Fibroblast of peridontal ligament (primary cell): ENCODE measurements around the gene CSNK2B.
"Not testable (repeated sequence)": the region's sequence is repeated elsewhere in the genome, so short reads cannot be mapped to it uniquely, and the experiment has no call there.

ENCODE experiments used
- DNase-seq: peaks from one replicate; pipeline ENCODE4 v3.0.0-alpha.2; 2010; ENCODE audit errors: extremely low read depth

The CSNK2B gene

DNA sequence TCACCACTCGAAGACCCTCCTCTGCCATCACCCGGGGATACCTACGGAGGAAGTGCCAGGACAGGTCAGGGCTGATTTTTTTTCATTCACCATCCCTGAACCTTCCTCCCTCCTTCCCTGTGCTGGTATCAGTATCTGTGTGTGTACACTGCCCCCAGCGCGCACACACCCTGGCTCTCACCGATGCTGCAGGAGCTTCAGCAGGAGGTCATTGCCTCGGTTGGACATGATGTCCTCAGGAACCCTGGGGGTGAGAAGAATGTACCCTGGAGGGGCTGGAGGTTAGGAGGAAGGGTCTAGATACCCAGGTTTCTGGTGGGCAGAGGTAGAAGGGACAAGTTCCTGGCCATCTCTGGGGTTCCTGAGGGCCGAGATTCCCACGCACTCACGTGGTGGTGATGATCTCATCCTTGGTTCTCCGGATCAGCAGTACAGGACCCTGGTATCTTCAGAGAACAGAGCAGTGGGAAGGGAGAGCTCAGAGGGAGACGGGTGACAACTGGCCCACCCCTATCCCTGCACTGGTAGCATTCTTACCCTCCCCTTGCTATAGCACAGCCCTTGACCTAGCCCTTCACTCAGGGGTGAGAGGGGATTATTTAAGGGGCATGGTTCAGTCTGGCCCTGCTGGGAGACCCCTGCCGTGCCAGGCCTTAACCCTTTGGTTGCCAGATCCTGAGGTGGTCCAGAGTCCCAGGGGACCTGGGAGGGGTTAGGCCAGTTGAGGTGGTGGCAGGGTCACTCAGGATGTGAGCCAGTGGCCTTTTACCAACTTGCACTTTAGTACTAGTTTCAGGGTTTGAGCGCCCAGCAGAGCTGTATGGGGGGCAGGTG lies 22.2 kb downstream of the CSNK2B start:
- DNase-seq: no peak

DNA sequence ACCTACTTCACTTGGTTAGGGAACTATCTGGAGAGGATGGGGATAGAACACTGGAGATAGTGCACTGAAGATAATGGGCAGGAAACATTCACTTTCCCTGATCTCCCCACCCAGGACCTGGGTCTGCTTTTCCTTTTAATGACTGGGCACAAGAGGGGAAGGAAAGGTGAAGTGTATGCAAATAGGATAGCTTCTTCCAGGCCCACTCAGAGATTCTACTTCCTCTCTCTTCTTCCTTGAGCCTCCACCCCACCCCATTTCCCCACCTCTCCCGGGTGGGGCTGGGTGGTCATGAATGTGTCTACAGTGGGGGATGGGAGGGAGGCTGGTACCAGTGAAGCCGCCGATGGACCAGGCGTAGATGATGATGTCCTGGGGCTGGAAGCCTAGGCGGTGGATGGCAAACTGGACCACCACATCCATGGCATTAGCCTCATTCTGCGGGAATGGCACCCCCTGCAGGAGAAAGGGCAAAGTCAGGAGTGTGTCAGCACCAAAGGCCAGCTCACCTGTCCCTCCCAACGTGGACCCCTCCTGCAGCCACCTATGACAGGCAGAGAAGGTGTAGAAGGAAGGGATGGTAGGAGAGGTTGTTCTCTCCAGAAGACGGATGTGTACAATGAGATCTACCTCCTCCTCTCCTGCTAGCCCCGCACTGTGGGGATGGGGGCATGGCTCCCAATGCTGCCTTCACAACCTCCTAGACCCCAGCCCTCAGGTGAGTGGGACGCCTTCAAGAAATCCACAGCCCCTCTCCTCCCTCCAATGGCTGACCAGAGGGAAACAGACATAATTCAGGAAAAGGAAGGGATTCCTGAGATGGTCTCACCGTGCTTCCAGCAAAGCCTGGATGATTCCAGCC lies 23.6 kb downstream of the CSNK2B start:
- no peak for DNase-seq

DNA sequence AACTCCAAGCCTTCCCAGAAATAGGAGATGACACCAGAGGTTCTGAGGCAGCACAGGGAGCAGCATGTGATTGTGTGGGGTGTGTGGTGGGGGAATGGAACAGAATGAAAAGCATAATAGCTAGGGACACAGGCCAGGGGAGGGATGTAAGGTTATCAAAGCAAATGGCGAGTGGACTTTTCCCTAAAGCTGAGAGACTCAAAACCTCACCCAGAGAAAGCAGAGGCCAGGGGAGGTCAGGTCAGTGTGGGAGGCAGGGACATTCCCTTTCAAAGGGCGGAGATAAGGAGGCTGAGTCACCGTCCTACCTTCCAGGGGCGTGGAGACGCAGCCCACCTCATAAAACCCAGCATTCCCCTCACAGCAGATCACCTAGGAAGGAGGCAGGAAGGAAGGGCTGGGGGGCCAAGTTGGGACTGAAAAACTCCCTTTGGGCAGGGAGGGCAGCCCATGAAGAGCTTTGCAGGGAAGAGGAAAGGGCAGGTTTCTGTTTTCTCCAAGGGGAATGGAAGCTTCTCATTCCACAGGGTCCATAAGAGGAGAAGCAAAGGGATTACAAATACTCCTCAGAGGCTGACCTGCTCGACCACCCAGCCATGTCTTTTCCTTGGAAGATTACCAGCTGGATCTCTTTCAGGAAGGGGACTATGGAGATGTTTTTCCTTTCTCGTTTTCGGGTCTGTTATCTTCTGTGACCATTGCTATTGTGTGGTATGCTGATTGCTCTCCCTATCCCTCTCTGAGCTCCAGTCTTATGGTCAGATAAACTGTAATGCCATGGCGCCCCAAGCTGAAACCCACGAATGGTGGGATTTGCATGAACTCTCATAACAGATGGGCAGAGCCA lies 24.6 kb downstream of the CSNK2B start:
- no peak for DNase-seq

DNA sequence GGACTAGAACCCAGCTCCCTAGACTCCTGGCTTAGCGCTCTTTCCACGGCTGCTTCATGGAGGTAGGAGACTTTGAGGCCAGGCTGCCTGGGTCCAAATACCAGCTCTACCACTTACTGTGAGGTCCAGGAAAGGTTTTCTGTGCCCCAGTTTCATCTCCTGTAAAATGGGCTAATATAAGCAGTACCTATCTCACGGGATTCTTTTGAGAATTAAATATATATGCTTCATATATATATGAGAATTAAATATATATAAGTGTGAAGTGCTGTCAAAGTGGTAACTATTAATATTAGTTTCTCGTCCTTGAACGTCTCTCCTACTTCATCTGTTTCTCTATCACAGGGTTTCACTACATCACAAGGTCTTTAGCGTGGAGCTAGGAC lies 25.2 kb downstream of the CSNK2B start:
- no peak for DNase-seq

DNA sequence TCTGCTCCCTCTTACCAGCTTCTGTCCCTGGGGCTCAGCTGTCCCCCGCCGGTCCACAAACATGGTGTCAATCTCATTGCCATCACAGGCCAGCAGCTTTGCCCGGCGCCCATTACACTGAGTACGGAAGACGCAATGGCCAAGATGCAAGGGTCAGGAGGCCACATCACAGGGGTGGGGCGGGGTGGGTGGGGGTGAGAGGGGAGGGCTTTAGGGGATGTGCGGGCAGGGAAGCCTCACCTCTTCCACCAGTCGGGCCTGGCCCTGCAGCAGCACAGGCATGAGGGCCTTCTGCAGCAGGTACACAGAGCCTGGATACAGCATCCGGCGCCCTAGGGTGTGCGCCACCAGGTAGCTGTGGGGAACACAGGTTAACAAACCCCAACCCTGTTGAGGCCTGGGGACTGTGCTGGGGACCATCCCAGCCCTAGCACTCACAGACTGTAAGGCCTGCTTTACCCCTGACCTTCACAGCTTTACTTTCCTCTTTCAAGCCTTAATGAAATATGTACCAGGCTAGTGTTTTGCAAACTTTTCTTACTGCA lies 25.8 kb downstream of the CSNK2B start:
- no peak for DNase-seq

DNA sequence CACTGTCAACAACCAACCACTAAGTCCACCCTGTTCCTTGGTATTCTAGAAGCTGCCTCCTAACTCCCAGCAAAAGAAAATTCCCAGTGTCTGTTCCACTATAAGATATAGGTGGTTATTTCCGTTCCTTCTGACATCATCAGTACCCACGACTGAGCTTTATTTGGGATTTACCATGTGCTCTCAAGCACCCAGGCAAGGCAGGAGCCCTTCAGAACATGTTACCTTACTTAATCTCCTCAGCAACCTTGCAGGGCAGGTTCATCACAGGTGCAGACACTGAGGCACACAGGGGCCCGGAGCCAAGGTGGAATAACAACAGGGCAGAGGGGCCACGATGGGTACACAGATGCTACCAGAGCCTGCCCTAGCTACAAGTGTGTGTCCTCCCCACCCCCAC lies 26.5 kb downstream of the CSNK2B start:
- no peak for DNase-seq

DNA sequence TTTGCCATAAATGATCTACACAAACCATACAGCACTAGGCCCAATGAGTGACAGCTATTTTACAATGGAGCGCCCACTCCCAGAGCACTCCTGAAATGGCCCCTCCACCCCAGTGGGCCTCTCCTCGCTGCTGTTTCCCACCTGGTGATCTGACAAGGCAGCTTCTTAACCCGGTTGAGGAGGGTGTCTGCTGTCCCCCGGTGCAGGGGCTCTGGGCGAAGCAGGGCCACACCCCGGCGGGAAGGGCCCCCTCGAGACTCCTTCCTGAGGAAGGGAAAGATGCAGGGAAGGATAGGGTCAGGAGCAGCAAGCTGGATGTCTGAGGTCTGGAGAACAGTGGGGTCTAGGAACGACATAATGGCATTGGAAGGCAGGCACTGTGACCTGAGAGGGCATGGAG lies 27.0 kb downstream of the CSNK2B start:
- DNase-seq: no peak

DNA sequence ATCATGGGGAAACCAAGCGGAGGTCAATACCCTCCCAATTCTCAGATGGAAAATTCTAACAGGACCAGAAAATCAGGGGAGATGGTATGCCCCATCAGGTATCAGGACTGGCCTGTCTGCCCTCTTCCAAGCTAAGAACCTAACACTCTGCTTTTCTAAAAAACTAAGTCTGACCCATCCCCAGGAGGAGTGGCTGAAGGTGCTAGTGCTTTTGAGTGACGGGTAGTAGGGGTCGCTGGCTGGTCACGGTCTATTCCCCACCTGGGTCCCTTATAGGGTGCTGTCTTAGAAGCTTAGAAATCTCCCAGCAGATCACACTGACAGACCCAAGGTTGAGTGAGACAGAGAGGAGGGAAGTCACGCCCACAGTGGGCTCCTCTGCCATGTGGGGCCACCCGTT lies 27.7 kb downstream of the CSNK2B start:
- DNase-seq: no peak

DNA sequence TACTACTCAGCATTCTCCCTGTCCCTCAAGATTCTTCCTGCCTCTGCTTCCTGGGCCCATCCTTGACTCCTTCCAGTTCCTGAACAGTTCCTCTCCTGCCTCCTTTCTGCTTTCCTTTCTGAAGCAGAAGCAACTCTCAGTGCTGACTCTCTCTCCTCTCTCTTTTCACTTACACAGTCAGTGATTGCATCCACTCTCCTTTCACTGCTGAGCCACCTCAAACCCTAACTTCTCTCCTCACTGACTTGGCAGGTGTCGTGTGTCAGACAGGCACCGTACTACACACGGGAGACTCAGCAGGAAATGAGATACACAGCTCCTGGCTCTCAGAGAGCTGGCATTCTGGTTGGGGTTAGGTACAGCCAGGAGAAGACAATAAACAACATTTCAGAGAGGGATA lies 31.7 kb downstream of the CSNK2B start:
- no peak for DNase-seq

DNA sequence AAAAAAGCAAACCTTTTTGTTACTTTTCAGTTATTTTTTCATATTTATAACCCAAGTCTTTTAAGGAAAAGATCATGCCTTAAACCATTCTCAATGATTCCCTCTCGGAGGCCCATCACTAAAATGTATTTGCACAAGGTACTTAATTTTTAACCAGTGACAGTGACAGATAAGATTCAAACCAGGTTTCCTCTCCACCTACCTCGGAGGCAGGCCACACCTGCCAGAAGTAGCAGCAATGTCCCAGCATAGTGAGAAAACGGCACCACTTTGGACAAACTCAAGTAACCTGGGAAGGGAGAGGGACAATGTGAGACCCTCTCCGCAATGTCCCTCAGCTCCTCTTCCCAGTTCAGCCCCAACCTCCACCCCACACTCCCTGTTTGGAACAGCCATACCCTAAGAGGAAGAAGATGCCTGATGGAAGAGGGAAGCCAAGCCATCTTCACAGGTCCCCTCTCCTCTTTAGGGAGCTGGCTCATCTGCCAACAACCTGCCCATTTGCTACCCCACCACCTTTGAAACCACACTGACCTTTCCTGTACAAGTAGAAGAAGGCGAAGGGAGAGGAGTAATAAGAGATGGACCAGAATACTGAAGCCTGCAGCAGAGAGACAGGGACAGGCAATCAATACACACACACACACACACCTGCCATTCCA lies 35.0 kb downstream of the CSNK2B start:
- DNase-seq: no peak

DNA sequence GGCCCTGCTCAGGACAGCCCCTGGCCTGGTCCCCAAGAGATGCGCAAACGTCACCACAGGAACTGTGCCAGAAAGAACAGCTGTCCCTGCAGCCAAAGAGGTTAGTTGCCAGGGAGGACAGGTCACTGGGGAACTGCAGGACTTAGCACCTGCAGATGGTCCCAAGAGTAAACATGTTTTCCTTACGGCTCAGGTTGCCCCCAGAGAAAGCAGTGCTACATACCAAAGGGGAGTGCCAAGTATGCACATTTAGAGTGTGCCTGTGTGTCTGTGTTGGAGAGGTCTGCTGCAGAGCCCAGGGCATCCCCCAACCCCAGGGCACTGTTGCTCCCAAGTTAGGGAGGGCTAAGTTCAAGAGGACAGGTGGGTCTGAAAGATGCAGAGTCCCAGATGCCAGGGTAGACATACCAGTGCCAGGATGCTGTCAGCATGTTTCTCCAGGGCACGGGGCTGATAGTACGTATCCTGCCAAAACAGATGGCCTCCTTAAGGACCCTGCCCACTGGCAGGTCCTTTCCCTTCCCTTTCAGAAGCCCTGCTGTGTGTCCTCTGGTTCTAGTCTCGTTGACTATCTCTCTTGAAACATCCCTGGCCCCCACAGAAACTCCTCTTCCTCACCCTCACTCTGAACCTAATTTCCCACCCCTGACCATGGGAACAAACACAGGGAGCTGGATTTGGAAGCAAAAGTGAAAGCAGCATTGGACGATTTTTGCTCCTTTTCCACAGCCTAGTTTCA lies 36.0 kb downstream of the CSNK2B start:
- peak; percentile 65 for DNase-seq

DNA sequence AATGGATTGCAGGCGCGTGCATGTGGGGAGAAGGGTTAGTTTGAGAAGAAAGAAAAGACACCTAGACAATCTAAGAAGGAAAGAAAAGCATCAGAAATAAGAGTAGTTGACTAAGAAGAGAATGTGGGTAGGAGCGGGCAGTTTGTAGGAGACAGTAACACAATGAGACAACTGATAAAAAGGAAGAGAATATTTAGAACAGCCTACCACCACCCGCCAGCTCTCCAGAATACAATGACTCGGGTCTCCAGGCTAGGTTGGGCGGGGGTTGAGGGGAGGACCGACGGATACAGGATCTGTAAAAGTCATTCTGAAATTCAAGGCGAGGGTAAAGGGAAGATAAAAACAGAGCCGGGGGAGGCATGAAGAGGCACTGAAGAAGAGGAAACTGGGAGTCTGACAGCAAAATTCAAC lies 36.5 kb downstream of the CSNK2B start:
- no peak for DNase-seq

DNA sequence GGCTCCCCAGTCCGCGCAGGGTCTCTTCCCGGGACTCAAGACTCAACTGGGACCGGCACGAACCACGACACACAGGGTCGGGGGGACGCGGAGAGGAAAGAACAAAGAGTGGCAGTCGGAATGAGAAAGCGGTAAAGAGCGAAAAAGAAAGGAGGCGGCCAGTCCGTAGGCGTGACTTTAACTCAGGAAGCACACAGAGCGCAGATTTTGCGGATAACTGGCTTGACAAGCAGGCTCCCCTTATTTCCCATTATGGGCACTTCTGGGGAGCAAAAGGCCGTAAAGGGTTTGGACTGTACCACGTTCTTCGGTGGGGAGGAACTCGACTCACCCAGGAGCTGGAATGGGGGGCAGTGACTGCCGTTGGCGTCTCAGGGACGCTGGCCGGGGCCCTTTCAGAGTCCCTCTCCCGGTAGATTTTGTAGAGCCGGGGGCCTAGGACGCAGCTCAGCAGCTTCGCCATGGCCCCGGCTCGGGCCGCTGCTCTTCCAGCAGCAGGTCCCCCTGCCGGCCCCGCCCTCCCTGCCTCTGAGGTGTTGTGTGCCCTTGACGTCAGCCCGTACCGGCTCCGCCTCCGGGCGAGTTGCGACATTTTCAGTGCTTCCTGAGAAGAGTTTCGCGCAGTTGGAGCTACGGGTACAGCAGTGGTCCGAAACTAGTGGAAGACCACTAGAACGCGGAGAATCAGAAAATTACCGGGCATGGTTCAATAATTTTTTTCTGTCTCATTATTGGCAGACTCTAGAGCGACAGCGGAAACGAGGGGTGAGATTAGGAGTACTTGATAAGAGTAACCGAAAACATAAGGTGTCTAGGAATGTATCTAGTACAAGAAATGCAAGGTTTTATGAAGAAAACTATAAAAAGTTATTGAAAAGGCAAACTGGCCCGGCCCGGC lies 37.2 kb downstream of the CSNK2B start, which contains the start of gene ABHD16A:
TSS of gene ABHD16A (minus strand) at position 506 of the 898 bp plus-strand sequence. CDS start at position 463, 43 bp downstream.
- DNase-seq: peak; percentile 98

DNA sequence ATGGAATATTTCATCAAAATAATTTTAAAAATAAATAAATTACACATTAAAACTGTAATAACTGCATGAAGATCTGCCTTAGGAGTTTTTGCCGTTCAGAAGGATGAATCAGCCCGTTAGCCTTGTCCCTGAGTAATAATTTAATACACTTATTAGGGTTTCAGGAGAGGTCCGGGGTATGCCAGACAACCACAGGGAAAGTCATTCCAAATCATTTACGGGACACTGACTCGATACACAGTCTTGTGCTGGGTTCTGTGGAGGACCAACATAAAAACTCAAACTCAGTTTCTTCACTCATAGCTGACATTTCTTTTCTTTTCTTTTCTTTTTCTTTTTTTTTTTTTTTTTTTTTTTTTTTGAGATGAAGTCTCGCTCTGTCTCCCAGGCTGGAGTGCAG lies 40.1 kb downstream of the CSNK2B start:
- no peak for DNase-seq

DNA sequence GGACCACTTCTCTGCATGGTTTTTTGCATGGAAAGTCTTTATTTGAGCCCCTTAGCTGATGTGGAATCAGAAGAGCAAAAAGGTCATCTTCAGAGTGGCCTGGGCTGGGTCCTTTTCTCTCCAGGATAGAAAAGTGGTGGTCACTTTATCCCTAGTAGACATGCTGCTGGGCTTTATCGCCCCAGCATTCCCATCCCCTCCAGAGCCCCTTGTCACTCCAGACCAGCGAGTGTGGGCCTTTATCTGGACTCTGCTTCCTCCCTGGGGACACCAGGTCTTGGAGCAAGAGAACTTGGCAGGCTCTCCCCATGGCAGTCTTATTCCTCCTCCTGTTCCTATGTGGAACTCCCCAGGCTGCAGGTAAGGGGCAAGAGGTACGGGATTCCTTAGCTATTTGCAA lies 40.7 kb downstream of the CSNK2B start, which contains the start of gene LY6G6F:
TSS of gene LY6G6F (plus strand) at position 268 of the 400 bp plus-strand sequence. CDS start at position 309, 41 bp downstream.
- no peak for DNase-seq

DNA sequence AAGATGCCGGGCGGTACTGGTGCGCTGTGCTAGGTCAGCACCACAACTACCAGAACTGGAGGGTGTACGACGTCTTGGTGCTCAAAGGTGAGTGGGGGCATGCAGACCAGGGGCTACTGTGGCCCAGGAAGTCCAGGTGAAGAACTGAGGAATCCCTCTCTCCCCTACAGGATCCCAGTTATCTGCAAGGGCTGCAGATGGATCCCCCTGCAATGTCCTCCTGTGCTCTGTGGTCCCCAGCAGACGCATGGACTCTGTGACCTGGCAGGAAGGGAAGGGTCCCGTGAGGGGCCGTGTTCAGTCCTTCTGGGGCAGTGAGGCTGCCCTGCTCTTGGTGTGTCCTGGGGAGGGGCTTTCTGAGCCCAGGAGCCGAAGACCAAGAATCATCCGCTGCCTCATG lies 41.8 kb downstream of the CSNK2B start:
- no peak for DNase-seq

DNA sequence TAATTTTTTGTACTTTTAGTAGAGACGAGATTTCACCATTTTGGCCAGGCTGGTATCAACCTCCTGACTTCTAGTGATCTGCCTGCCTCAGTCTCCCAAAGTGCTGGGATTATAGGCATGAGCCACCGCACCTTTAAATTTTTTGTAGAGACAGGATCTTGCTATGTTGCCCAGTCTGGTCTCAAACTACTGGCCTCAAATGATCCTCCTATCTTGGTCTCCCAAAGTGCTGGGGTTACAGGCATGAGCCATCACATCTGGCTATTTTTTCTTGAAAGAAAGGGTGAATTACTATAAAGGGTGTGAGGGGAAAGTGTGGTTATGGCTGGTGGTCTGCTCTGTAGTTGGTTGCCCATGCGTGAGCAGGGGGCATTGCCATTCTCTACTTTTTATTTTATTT lies 42.3 kb downstream of the CSNK2B start:
- no peak for DNase-seq

DNA sequence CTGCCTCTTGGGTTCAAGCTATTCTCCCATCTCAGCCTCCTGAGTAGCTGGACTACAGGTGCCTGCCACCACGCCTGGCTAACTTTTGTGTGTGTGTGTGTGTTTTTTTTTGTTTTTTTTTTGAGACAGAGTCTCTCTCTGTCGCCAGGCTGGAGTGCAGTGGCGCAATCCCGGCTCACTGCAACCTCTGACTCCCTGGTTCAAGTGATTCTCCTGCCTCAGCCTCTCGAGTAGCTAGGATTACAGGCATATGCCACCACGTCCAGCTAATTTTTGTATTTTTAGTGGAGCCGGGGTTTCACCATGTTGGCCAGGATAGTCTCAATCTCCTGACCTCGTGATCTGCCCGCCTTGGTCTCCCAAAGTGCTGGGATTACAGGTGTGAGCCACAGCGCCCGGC lies 43.3 kb downstream of the CSNK2B start:
- DNase-seq: not testable (repeated sequence)

DNA sequence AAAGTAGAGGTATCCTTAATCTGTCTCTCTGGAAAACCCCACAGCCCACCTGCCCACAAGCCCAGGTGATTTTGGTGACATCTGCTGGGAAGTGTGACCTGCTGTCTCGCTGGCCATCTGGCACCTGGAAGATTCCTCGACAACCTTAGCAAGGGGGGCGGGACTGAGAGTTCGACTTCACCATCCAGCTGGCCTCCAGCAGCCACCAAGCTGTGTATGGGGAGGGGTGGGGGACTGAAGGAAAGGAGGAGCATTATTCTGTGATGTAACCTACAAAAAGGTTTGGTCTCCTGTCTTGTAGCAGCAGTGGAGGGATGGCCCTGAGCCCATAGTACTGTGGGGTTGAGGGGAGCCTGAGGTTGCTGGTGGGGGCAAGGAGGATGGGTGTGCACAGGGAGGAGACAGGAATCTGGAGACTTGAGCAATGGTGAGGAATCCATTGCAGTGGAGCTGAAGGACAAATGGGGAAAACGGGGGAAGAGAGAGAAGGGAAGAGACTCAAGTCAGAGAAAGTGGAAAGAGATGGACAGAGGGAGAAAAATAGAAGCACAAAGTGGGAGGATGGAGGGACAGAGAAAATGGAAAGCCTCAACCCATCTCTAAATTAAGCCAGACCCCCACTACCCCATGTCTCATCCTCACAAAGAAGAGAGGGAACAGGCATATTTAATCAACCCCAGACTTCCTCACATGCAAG lies 44.8 kb downstream of the CSNK2B start:
- no peak for DNase-seq
